CD4-positive, alpha-beta T cell treated with Interleukin-15 for 1 hour (primary cell): ENCODE measurements around the gene XAF1.
"Not testable (repeated sequence)": the region's sequence is repeated elsewhere in the genome, so short reads cannot be mapped to it uniquely, and the experiment has no call there.

Experiments
- DNase-seq: peaks from one replicate; pipeline ENCODE4 v3.0.0-alpha.2; 2020

Gene XAF1

DNA sequence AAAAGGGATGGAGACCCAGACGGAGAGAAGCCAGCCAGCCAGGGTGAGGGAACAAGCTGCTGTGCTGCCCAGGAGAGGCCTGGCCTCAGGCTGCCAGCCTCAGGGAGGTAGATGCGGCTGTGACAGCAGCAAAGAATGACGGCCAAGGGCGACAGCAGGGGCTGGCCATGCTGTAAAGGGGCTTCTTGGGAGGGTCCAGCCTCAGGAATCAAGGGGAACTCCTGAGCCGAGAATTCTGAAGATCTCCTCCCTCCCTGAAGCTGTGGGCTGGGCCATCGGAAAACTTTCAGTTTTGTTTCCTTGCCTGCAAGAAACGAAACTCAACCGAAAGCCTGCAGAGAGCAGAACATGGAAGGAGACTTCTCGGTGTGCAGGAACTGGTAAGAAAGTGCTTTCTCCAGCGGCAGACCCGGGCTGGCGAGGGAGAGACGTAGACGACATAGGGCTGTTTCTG, at the start of gene XAF1:
XAF1 (plus strand) TSS at position 316 of the 454 bp plus-strand sequence; CDS start at position 349, 33 bp downstream.
- DNase-seq, result peak; percentile 48

DNA sequence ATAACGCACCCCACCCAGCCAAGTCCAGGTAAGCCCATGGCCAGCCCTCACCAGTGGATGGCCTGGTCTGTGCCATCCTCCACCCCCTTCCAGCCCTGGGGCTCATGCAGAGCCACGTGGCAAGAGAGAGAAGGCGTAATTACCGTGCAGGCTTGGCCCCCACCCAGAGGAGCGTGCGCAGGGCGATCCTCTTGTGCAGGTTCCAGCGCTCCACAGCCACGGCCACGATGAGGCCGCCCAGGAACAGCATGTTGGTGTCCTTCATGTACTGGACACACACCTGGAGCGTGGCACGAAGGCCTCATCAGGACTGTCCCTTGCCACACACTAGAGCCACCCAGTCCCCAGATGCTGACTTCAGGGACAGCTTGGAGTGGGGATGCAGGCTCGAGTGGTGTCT, 49.3 kb upstream of the XAF1 start:
- DNase-seq, result no peak

GRCh38 chr17:6706996-6707395, 48.9 kb upstream of the XAF1 start:
- DNase-seq, result no peak

GRCh38 chr17:6708357-6708961, 47.4 kb upstream of the XAF1 start:
- no peak for DNase-seq

GRCh38 chr17:6710317-6710716, 45.5 kb upstream of the XAF1 start:
- DNase-seq, result no peak

- no peak for DNase-seq
These were observed 44.7 kb upstream of the XAF1 start for GRCh38 chr17:6711081-6711674.

- no peak for DNase-seq
These were observed 44.2 kb upstream of the XAF1 start for GRCh38 chr17:6711681-6712057.

- no peak for DNase-seq
These were observed 43.6 kb upstream of the XAF1 start for GRCh38 chr17:6712058-6712853.

GRCh38 chr17:6712854-6713129, 43.1 kb upstream of the XAF1 start:
- no peak for DNase-seq

GRCh38 chr17:6713130-6713917, 42.5 kb upstream of the XAF1 start, which contains the start of gene SLC13A5:
TSS of gene SLC13A5 (minus strand) at chr17:6713369. CDS start at chr17:6713333, 36 bp downstream.
- DNase-seq, result no peak

DNA sequence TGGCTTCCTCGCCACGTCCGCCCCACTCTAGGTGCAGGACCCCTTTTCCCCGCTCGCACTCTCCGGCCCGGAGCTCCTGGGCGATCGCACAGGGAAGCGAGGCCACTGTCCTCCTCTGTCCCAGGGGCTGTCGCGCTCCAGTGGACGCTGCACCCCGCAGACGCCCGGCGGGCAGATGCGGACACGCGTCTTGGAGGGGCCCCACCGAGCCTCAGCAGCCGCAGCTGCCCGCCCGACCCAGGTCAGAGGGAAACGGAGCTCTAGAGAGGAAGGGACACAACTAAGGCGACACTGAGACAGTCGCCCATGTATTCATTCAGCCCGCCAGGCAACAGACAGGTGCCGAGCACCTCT, 42.0 kb upstream of the XAF1 start:
- DNase-seq, result no peak

DNA sequence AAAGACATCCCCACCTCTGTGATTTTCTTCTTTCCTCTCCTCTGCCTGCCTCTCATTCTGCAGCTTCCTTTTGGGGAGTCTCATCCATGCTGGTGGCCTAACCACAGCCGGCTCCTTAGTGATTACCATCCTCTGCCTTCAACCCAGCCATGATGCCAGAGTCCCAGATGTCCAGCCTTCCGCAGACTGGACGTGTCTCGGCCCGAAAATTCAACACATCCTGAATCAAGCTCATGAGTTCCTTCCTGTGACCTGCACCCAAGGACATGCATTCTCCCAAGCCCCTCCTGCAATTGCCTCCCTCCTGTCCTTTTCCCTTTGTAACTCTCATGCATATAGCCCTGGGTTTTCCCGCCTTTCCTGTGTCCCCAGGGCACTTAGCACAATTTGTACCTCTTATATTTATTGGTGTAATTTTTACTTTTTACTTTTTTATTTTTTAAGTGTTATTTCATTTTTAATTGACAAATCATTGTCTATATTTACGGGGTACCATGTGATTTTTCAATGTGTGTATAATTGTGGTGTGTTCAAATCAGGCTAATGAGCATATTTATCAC, 41.5 kb upstream of the XAF1 start:
- DNase-seq, result no peak

GRCh38 chr17:6716736-6717135, 39.1 kb upstream of the XAF1 start:
- no peak for DNase-seq

- no peak for DNase-seq
These were observed 34.1 kb upstream of the XAF1 start for GRCh38 chr17:6721744-6722143.

DNA sequence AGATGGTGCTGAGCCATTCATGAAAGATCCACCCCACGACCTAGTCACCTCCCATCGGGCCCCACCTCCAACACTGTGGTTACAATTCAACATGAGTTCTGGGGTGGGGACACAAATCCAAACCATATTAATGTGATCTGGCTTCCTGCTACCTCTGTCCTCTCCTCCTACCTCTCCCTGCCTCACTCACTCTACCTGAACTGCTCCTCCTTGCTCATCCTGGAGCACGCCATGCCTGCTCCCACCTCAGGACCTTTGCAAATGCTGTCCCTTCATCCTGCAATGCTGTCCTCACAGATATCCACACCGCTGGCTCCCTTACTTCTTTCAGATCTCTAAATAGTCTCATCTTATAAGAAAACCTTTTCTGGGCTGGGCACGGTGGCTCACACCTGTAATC, 31.8 kb upstream of the XAF1 start:
- no peak for DNase-seq

DNA sequence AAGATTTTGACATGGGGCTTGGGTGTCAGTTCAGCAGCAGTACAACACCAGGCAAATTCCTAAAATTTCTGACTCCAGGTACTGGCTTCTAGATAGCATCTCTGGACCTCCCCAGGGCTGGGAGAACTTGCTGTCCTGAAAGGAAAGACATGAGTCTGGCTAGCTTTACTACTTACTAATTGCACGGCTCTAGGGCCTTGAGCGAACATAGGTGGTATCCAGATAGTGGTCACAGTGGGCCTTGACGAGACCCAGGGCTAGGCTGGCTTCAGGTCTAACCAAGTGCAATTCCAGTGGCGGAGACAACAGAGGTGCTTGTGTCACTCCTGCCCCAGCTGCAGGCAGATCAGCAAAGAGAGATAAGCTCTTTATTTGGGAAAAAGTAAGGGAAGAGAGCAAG, 26.3 kb upstream of the XAF1 start:
- DNase-seq, result no peak

- DNase-seq, result not testable (repeated sequence)
These were observed 9.2 kb upstream of the XAF1 start for GRCh38 chr17:6746665-6747064.

DNA sequence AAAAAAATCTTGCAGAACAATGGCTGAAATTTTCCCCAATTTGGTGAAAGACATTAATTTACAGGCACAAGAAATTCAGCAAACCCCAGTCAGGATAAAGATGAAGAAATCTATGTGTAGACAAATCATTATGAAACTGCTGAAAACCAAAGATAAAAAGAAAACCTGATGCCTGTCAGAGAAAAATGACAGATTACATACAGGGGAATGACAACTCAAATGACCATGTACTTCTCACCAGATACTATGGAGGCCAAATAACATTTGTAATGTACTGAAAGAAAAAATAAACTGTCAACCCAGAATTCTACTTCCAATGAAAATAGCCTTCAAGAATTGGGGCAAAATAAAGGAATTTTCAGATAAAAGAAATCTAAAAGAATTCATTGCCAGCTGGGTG, 7.2 kb upstream of the XAF1 start:
- DNase-seq, result no peak

DNA sequence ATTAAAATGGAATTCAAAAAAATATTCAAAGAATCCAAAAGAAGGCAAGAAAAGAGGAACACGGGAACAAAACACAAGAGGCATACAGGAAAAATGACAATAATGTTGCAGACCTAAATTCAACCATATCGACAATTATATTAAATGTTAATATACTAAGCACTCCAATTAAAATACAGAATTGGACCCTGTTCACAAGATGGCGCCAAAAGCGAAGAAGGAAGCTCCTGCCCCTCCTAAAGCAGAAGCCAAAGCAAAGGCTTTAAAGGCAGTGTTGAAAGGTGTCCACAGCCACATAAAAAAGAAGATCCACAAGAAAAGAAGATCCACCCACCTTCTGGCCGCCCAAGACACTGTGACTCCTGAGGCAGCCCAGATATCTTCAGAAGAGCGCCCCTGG, 6.3 kb upstream of the XAF1 start:
- no peak for DNase-seq

- DNase-seq, result no peak
These were observed 3.6 kb upstream of the XAF1 start for GRCh38 chr17:6752068-6752909.

- peak; percentile 49 for DNase-seq
These were observed 2.8 kb upstream of the XAF1 start for GRCh38 chr17:6753006-6753445.

DNA sequence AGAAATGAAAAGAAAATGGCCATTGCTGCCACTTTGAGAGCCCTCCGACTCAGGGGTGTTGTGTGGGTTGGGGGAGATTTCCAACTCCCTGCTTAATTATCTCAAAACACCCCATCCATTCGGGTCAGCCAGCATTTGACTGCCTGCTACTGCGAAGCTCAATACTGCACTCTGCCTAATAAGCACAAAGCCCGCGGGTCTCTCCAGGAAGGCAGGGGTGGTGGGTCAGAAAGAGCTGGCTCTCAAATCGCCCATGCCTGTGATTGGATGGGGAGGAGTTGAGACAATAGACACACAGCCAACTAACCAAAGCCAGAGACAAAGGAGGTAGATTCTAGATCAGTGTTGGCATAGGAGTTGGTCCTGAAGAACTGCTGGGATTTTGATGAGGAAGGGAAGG, 2.3 kb upstream of the XAF1 start:
- DNase-seq, result no peak
